GM19372 (cell line): ENCODE data around the gene GTSE1.
"Not testable (repeated sequence)": the region's sequence is repeated elsewhere in the genome, so short reads cannot be mapped to it uniquely, and the experiment has no call there.

Experiments used
- ATAC-seq: cut with Tn5 transposase; IDR thresholded peaks from one replicate; pipeline ENCODE4 v1.9.1; 2021; ENCODE audit warnings: mild to moderate bottlenecking, low read depth, moderate library complexity; ENCODE audit not compliant: unreplicated experiment

The GTSE1 gene

DNA sequence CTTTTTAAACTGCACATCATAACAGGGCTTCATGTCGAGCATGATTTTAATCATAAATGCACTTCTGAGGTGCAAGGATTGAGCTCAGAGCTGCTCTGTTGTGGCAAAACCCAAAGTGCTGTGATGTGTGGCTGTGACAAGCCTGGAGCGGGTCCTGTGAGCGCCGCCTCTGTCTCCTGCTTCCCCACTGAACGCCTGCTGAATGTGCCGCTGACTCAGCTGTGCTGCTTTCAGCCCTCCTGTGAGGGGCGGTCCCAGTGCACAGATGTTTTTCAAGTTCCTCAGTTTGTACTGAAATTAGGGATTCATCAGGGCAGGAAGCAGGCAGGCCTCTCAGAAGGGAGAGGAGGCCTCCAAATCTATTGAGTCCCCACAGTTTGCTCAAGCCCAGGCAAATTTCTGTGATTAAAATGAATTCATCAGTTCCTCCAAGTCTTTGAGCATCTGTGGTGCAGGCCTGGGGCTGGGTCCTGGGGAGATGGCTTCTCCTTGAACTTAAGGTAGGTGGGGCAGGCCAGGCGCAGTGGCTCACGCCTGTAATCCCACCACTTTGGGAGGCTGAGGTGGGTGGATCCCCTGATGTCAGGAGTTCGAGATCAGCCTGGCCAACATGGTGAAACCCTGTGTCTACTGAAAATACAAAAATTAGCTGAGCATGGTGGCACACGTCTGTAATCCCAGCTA is 3.0 kb upstream of the GTSE1 start:
- ATAC-seq = no peak

- no peak for ATAC-seq
These were observed 1.9 kb upstream of the GTSE1 start for GRCh38 chr22:46294784-46295183.

DNA sequence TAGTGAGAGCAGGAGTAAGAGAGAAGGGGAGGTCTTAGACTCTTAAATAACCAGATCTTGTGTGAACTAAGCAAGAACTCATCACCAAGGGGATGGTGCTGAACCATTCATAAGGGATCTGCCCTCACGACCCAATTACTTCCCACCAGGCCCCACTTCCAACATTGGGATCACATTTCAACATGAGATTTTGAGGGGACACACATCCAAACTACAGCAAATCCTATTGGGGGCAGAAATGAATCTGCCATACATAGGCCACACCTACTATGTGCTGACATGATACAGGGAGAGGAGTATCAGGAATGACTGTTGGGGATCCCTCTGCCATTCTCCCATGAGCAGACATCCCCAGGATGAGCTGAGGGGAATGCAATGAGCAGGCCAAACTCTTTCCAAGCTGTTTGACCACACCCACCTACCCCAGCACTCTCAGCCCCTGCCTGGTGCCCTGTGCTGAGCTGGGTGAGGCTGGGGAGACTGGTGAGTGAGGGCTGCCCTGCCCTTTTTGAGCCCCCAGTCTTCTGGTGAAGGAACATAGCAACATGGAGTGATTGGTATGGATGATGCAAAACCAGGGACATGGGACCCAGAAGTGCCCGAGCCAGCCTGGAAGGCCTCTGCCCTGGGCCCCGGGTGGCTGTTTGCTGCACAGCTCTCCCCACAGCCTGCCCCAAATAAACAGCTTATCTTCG is 1.2 kb upstream of the GTSE1 start:
- no peak for ATAC-seq

- ATAC-seq = peak; percentile 17
These were observed 612 bp downstream of the GTSE1 start for GRCh38 chr22:46297151-46297812.

DNA sequence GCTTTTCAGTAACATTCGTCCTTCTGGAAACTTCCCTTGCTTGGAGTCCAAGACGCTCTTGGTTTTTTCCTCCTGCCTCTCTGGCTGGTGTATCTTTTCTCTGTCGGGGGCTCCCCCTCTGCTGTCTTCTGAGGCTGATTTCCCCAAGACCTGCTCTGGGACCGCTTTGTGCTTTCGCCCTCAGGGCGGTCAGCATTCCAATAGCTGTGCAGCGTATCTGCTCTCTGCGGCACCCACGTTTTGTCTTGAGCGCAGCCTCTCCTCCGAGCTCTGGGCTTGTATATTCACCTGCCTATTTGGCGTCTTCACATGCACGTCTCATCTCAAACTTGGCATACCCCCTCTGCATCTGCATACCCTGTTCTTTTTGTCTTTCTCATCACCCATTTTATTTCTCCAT is 2.4 kb downstream of the GTSE1 start:
- no peak for ATAC-seq

GRCh38 chr22:46300491-46300890 is 3.8 kb downstream of the GTSE1 start:
- no peak for ATAC-seq

- no peak for ATAC-seq
These were observed 6.8 kb downstream of the GTSE1 start for GRCh38 chr22:46303347-46303965.

- no peak for ATAC-seq
These were observed 11.8 kb downstream of the GTSE1 start for GRCh38 chr22:46308283-46308988.

GRCh38 chr22:46309526-46310085 is 12.9 kb downstream of the GTSE1 start:
- ATAC-seq = no peak

GRCh38 chr22:46312056-46312455 is 15.4 kb downstream of the GTSE1 start:
- ATAC-seq = no peak

DNA sequence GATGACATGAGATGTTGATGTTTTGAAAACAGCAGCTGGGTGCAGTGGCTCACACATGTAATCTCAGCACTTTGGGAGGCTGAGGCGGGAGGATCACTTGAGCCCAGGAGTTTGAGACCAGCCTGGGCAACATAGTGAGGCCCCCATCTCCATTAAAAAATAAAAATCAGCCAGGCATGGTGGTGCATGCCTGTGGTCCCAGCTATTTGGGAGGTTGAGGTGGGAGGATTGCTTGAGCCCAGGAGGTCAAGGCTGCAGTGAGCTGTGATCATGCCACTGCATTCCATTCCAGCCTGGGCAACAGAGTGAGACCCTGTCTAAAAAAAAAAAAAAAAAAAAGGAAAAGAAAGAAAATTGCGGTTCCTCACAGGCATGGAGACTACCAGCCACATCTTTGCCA is 16.2 kb downstream of the GTSE1 start:
- ATAC-seq = not testable (repeated sequence)

- ATAC-seq = no peak
These were observed 19.3 kb downstream of the GTSE1 start for GRCh38 chr22:46315976-46316375.

DNA sequence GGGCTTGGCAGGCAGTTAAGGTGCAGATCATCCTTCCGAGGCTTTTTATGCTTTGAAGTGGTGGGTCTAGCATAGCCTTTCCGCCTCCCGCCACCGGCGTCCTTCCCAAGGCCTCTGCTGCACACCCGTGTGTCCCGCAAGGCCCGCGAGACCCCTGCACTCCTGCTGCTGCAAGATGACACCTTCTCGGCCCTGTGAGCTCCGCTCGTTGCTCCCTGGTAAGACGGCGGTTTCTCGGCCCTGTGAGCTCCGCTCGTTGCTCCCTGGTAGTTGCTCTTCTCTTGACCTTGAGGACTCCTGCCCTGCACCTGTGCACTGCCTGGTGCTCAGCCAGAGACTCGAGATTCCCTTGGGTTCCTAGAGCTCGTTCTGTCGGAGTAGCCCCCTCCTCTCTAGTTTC is 21.0 kb downstream of the GTSE1 start:
- no peak for ATAC-seq

DNA sequence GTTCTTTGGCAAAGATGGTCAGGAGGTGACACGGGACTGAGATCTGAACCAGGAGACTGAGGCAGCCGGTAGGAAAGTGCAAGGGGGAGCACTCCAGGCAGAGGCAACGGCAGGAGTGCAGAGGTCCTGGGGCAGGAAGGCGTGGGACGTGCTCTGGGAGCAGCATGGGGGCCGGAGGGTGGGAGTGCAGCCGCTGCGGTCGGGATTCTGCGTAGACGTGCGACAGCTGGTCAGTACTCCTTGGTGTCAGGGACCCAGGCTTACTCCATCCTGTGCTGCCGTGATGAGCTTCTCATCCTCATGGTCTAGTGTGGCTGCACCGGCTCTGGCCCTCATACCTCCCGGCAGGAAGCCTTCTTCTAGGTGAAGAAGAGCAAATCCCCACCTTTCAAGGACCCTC is 21.9 kb downstream of the GTSE1 start:
- no peak for ATAC-seq

GRCh38 chr22:46319319-46319718 is 22.6 kb downstream of the GTSE1 start:
- no peak for ATAC-seq

DNA sequence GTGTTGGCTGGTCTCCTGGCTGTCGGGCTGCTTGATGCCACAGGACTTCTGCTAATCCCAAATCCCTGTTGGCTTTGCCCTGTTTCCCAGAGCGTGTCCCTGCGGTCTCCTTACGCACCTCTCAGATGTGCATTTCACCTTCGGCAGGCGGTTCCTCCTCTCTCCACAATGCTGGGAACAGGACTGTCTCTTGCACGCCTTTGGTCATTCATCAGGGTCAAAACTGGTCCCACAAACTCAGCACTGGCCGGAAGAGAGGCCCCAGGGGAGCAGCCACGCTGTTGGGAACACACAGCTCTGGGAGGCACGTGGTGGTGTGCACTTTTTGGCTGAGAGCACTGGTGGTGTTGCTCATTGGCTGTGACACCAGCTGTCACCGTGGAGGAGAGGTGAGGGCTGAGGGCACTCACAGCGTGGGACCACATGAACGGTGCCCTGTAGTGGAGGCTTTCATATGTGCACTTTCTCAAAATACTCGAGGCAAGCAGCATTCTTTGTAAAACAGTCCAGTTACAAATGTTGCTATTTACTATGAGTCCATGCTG is 23.6 kb downstream of the GTSE1 start:
- ATAC-seq = no peak

- ATAC-seq = no peak
These were observed 24.2 kb downstream of the GTSE1 start for GRCh38 chr22:46320716-46321386.

DNA sequence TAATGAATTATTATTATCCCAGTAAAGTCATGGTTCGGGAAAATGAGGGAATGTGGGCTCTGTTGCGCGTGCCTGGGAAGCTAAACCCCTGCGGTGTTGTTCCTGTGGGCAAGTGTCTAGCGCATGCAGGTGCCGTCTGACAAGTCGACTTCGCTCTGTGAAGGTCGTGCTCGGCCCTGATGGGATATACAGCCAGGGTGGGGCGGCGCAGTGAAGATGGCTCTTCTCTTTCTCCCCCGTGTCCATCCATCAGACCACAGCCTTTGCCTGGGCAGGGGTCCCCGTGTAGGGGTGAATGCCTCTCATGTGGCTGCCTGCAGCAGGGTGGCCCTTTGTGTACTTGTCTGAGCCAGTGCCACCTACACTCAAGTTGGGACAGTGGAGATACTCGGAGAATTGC is 26.0 kb downstream of the GTSE1 start:
- ATAC-seq = no peak

GRCh38 chr22:46323162-46323561 is 26.5 kb downstream of the GTSE1 start:
- ATAC-seq = no peak
